Erythroblast (primary cell): ENCODE data around the gene HPCAL1.

ENCODE experiments used
- GATA1 ChIP-seq: IDR thresholded peaks from 2 replicates; pipeline ENCODE4 v1.6.1; 2011; ENCODE audit warnings: low read depth, mild to moderate bottlenecking, control low read depth, low read length, moderate library complexity
- POLR2A ChIP-seq: IDR thresholded peaks from 2 replicates; pipeline ENCODE4 v1.6.1; 2011; ENCODE audit warnings: mild to moderate bottlenecking, low read length

DNA sequence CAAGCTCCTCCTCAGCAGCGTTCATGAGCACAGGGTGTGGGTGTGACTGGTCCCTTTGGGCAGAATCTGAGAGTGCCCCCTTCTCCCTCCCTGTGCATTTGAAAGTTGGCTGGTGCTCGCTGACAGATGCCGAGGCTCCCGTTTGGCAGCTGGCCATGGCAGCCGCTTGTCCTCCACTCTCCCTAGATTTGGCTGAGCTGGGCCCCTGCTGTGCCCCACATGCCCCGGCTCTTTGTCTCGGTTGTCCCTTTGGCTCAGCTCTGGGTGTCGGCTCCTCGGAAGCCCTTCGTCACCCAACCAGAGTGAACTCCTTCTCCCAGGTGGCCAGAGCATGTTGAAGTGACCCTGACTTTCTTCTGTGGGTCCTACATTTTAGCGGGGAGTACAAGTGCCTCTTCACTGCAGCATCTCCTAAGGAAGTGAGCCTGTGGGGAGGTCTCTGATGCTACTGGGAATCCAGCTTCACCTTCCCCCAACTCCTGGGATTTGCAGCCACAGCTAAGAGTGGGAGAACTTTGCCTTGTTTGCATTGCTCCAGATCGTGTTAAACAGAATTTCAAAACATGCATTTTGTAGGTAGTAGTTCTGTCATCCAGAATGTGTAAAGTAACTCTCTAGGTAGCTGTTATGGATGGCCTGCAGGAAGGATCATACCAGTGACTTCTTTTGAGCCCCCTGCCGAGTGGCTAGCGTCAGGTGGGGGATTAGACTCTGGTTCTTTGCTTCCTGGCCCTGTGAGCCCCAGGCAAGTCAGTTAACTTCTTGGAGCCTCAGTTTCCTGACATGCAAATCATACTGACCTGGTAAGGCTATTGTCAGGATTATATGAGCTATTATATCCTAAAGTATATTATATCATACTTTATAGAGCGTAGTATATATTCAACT, 24.2 kb downstream of the HPCAL1 start:
- TF ChIP-seq POLR2A (no peak), GATA1 (no peak)
